GM12892 (cell line): ENCODE measurements around the gene ALG13.

ENCODE experiments used
- POLR2A ChIP-seq: IDR thresholded peaks from 2 replicates; pipeline ENCODE4 v1.6.1; 2011; ENCODE audit warnings: low read depth, low read length, control low read depth
- POLR2AphosphoS5 ChIP-seq: IDR thresholded peaks from 2 replicates; pipeline ENCODE4 v1.6.1; 2011; ENCODE audit warnings: low read depth, low read length, control low read depth

DNA sequence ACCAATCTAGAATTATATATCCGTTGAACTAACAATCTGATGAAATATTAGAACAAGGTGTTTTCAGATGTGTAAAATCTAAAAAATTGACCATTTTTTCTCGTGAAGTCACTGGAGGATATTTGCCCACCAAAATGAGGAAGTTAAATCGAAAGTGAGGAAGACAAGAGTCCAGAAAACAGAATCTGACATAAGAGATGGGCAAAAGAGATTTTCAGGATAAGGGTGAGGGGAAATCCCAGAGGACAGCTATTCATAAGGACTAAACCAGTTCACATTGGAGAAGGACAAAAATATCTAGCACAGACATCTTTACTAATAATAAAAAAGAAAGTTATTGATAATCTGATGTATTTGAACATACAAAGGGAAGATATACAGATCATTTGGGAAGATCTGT, 18.7 kb upstream of the ALG13 start:
- TF ChIP-seq POLR2AphosphoS5 = no peak
- TF ChIP-seq POLR2A = no peak
